Measurements from ENCODE around the gene CELF1. TPM values are rescaled to one million over a fixed set of nuclear protein-coding genes. Genes with fewer than 3 reads are reported as not detected.

The CELF1 gene
- total RNA-seq, 3 donors from 2014 or later (not counting 1 experiment from before 2014, with no cell fraction given), result 128 to 168 (median 162) TPM

- Mint-ChIP-seq H3K9me3 (no peaks in the 10 kb centered on the region), H3K27me3 (ENCODE audit: low read depth in 2 of 2) (no peaks in the 10 kb centered on the region), H3K36me3 (no peaks in the 10 kb centered on the region), H3K4me3 (no peak overlapping the region), H3K4me1 (peaks cover 49 to 51% of the 10 kb centered on the region in 2 donors), H3K27ac (peak overlapping the region; percentile 64 to 76)
- 92% methylated on average over 8 of the region's 8 CpGs for WGBS (ENCODE audit: insufficient coverage)
- TF ChIP-seq CTCF (IDR thresholded peaks at IDR 0.05), result no peak
- intact Hi-C loops (cut with micrococcal nuclease), result no loop called here
- Histone ChIP-seq H3K4me3 (ENCODE audit: low read length) (no peak overlapping the region), H3K27ac (ENCODE audit: low read length) (no peak overlapping the region), H3K27me3 (ENCODE audit: control insufficient read depth, insufficient read depth, low read length) (no peaks in the 10 kb centered on the region), H3K9me3 (ENCODE audit: control insufficient read depth, insufficient read depth, low read length) (no peaks in the 10 kb centered on the region), H3K4me1 (ENCODE audit: control insufficient read depth, insufficient read depth, low read length) (peaks cover 12% of the 10 kb centered on the region), H3K36me3 (ENCODE audit: control insufficient read depth, insufficient read depth, low read length) (peaks cover 2% of the 10 kb centered on the region)
- DNase-seq (no peak), ATAC-seq (no peak)
Observed at GRCh38 chr11:47508240-47508957, 44.5 kb downstream of the CELF1 start.

DNA sequence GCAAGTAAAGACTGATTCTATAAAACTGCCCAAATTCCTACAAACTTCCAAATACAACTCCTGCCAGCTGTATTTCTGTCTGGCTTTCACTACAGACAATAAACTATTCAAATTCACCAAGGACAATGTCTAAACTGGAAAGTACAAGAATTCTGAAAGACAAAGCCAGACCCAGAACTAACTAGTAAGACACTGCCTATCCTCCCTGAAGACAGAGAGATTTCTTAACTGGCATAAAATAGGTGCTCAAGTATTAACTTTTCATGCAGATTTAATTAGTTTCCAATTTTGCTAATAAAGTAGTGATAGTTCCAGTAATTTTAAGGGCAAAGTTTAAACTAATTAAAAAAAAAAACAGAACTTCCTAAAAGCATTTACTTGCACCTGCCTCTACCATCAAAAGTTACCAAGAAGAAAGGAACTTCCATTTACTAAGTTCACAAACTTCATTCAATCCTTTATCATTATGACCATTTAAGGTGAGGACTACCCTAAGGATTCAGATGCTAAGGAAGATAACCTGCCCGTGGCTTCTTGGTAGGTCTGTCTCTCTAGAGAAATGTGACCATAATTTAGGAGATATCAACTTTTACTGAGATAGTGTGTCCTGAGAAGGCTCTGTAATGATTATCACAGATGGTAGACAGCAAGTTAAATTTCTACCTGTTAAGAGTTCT, 45.2 kb downstream of the CELF1 start:
- Histone ChIP-seq H3K27me3 (ENCODE audit: control insufficient read depth, insufficient read depth, low read length) (no peaks in the 10 kb centered on the region), H3K36me3 (ENCODE audit: control insufficient read depth, insufficient read depth, low read length) (peaks cover 2% of the 10 kb centered on the region), H3K4me3 (ENCODE audit: low read length) (no peak overlapping the region), H3K9me3 (ENCODE audit: control insufficient read depth, insufficient read depth, low read length) (no peaks in the 10 kb centered on the region), H3K4me1 (ENCODE audit: control insufficient read depth, insufficient read depth, low read length) (peaks cover 12% of the 10 kb centered on the region), H3K27ac (ENCODE audit: low read length) (no peak overlapping the region)
- Mint-ChIP-seq H3K4me3 (peak overlapping the region; percentile 21), H3K36me3 (no peaks in the 10 kb centered on the region), H3K27me3 (ENCODE audit: low read depth in 2 of 2) (no peaks in the 10 kb centered on the region), H3K27ac (peak overlapping the region; percentile 64 to 76), H3K9me3 (no peaks in the 10 kb centered on the region), H3K4me1 (peaks cover 56 to 57% of the 10 kb centered on the region in 2 donors)
- DNase-seq (no peak), ATAC-seq (no peak)
- 33% methylated on average over 1 of the region's 1 CpG for WGBS (ENCODE audit: insufficient coverage)
- no peak for TF ChIP-seq CTCF (IDR thresholded peaks at IDR 0.05)
- intact Hi-C loops (cut with micrococcal nuclease), result no loop called here

- ATAC-seq, result peak in 2 of 3 donors; percentile 21 to 52
- DNase-seq, result no peak
- H3K4me1 ChIP-seq (ENCODE audit: control insufficient read depth, insufficient read depth, low read length), result peaks cover 12% of the 10 kb centered on the region
Observed at GRCh38 chr11:47506795-47507562, 46.0 kb downstream of the CELF1 start.

More at GRCh38 chr11:47506795-47507562, 46.0 kb downstream of the CELF1 start:
- Mint-ChIP-seq H3K27ac (peak overlapping the region; percentile 64 to 76), H3K4me1 (peaks cover 60 to 62% of the 10 kb centered on the region in 2 donors), H3K36me3 (no peaks in the 10 kb centered on the region), H3K4me3 (peak overlapping the region; percentile 28), H3K9me3 (no peaks in the 10 kb centered on the region), H3K27me3 (ENCODE audit: low read depth in 2 of 2) (no peaks in the 10 kb centered on the region)
- peaks cover 3% of the 10 kb centered on the region for H3K36me3 ChIP-seq (ENCODE audit: control insufficient read depth, insufficient read depth, low read length)
- H3K27ac ChIP-seq (ENCODE audit: low read length), result no peak overlapping the region
- no peaks in the 10 kb centered on the region for H3K9me3 ChIP-seq (ENCODE audit: control insufficient read depth, insufficient read depth, low read length)
- no peak overlapping the region for H3K4me3 ChIP-seq (ENCODE audit: low read length)
- TF ChIP-seq CTCF (IDR thresholded peaks at IDR 0.05), result no peak
- WGBS (ENCODE audit: insufficient coverage), result 58% methylated on average over 8 of the region's 10 CpGs
- H3K27me3 ChIP-seq (ENCODE audit: control insufficient read depth, insufficient read depth, low read length), result no peaks in the 10 kb centered on the region
- intact Hi-C loops (cut with micrococcal nuclease), result no loop called here
